HG03045 (cell line): Measurements from ENCODE around the gene SCP2.

Source experiments
- ATAC-seq: cut with Tn5 transposase; IDR thresholded peaks from one replicate; pipeline ENCODE4 v1.9.1; 2021; ENCODE audit warnings: mild to moderate bottlenecking, moderate library complexity; ENCODE audit not compliant: unreplicated experiment

The SCP2 gene

DNA sequence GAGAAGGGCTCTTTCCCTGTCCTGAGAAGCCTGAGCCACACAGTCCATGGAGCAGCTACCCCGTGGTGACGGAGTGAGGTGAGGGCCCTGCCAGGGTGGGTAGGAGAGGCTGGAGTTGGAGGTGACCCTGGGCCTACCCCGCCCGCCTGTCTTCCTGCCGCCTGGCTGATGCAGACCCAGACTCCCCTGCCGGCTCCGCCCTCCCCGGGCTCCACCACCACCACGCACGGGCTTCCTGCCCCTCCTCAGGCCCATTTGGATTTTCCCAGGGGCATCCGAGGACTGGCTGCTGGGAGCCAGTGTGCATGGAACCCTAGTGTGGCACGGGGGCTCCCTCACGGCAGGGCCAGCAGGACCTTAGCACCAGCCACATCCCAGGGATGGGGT, 167.4 kb downstream of the SCP2 start:
- ATAC-seq, result no peak
